ENCODE results near the gene FARS2. TPM values are rescaled to one million over a fixed set of nuclear protein-coding genes. Genes with fewer than 3 reads are reported as not detected.

Gene FARS2
- total and polyA plus RNA-seq, 2 donors (not counting 1 experiment from before 2014, with no cell fraction given), result 11.0 to 18.5 TPM

DNA sequence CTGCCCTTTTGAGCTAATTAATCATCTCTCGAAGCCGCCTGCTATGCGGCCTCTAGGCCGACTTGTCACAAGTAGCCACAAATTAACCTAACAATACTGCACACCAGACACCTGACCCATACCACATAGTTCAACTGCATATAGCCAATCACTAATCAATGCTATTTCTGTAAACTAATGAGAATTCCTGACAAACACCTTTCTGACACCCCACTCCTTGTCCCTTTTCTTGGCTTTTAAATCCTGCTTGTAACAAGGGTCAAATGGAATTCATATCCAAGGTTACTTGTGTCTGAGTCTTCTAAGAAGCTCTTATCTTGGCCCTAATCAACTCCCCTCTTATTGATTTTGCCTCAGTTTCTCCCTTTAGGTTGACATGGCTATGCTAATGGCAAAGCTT, 379.3 kb downstream of the FARS2 start:
- Histone ChIP-seq H3K36me3 (ENCODE audit: control insufficient read depth, insufficient read depth, low read length) (no peaks in the 10 kb centered on the region), H3K9me3 (ENCODE audit: control insufficient read depth, insufficient read depth, low read depth, low read length) (no peaks in the 10 kb centered on the region), H3K79me2 (ENCODE audit: control insufficient read depth, insufficient read depth, low read length) (no peaks in the 10 kb centered on the region), H3K4me2 (ENCODE audit: extremely low read depth, insufficient read depth, low read length) (no peak overlapping the region), H3K9ac (ENCODE audit: insufficient read depth, low read length) (no peak overlapping the region), H3K27ac (ENCODE audit: insufficient read depth, low read length) (no peak overlapping the region), H4K20me1 (ENCODE audit: control insufficient read depth, extremely low read depth, insufficient read depth, low read length) (no peaks in the 10 kb centered on the region), H3K4me3 (replicated peaks in 1 of 4; ENCODE audit: control extremely low read depth in 1 of 4, insufficient read depth in 1 of 4, low read depth in 3 of 4, low read length in 4 of 4) (no peak overlapping the region), H2AFZ (ENCODE audit: low read length) (no peak overlapping the region), H3K27me3 (ENCODE audit: control insufficient read depth, insufficient read depth, low read length) (no peaks in the 10 kb centered on the region), H3K4me1 (ENCODE audit: control insufficient read depth, extremely low read depth, insufficient read depth, low read length) (no peaks in the 10 kb centered on the region)
- DNase-seq (ENCODE audit: low read depth in 2 of 2), result no peak
- TF ChIP-seq EZH2 (IDR thresholded peaks at IDR 0.05; ENCODE audit: low read length, missing control alignments), result no peak
- TF ChIP-seq, protein P1, sequence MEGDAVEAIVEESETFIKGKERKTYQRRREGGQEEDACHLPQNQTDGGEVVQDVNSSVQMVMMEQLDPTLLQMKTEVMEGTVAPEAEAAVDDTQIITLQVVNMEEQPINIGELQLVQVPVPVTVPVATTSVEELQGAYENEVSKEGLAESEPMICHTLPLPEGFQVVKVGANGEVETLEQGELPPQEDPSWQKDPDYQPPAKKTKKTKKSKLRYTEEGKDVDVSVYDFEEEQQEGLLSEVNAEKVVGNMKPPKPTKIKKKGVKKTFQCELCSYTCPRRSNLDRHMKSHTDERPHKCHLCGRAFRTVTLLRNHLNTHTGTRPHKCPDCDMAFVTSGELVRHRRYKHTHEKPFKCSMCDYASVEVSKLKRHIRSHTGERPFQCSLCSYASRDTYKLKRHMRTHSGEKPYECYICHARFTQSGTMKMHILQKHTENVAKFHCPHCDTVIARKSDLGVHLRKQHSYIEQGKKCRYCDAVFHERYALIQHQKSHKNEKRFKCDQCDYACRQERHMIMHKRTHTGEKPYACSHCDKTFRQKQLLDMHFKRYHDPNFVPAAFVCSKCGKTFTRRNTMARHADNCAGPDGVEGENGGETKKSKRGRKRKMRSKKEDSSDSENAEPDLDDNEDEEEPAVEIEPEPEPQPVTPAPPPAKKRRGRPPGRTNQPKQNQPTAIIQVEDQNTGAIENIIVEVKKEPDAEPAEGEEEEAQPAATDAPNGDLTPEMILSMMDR (conservative IDR thresholded peaks at IDR 0.05 in 1 of 2, IDR thresholded peaks at IDR 0.05 in 1 of 2; ENCODE audit: low read depth in 1 of 2, low read length in 2 of 2), result no peak

DNA sequence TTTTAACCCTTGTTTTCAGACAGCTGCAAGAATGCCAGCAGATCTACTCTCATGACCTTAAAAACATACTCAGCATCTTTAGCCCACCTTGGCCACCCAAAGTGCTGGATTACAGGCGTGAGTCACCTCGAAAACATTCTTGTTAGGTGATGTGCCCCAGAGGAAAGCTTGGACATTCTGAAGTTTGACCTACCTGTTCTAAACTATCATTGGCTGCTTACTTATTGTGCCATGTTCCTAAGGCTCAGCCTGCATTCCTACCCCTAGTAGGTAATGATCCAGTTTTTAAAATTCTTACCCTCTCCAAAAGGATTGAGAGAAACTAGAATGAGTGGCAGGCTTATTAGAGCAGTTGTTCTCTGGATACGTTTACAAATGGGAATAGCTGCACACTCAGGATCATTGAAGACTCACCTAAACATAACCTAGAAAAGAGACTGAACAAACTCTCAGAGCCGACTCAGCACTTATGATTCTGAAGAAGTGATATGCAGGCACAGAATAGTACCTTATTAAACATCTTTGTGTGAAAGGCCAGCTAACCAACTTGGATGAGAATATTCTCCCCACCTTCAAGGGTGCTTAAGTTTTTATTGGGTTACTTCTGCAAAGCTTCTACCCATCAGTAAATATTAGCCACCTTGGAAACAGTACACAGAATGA, 383.3 kb downstream of the FARS2 start:
- TF ChIP-seq EZH2 (IDR thresholded peaks at IDR 0.05; ENCODE audit: low read length, missing control alignments), result no peak
- TF ChIP-seq, protein P1 (conservative IDR thresholded peaks at IDR 0.05 in 1 of 2, IDR thresholded peaks at IDR 0.05 in 1 of 2; ENCODE audit: low read depth in 1 of 2, low read length in 2 of 2), result no peak
- Histone ChIP-seq H3K27me3 (ENCODE audit: control insufficient read depth, insufficient read depth, low read length) (no peaks in the 10 kb centered on the region), H3K4me1 (ENCODE audit: control insufficient read depth, extremely low read depth, insufficient read depth, low read length) (no peaks in the 10 kb centered on the region), H3K36me3 (ENCODE audit: control insufficient read depth, insufficient read depth, low read length) (no peaks in the 10 kb centered on the region), H3K4me2 (ENCODE audit: extremely low read depth, insufficient read depth, low read length) (no peak overlapping the region), H3K9me3 (ENCODE audit: control insufficient read depth, insufficient read depth, low read depth, low read length) (no peaks in the 10 kb centered on the region), H2AFZ (ENCODE audit: low read length) (no peak overlapping the region), H4K20me1 (ENCODE audit: control insufficient read depth, extremely low read depth, insufficient read depth, low read length) (no peaks in the 10 kb centered on the region), H3K27ac (ENCODE audit: insufficient read depth, low read length) (no peak overlapping the region), H3K4me3 (replicated peaks in 1 of 4; ENCODE audit: control extremely low read depth in 1 of 4, insufficient read depth in 1 of 4, low read depth in 3 of 4, low read length in 4 of 4) (no peak overlapping the region), H3K79me2 (ENCODE audit: control insufficient read depth, insufficient read depth, low read length) (no peaks in the 10 kb centered on the region), H3K9ac (ENCODE audit: insufficient read depth, low read length) (no peak overlapping the region)
- DNase-seq (ENCODE audit: low read depth in 2 of 2), result no peak

DNA sequence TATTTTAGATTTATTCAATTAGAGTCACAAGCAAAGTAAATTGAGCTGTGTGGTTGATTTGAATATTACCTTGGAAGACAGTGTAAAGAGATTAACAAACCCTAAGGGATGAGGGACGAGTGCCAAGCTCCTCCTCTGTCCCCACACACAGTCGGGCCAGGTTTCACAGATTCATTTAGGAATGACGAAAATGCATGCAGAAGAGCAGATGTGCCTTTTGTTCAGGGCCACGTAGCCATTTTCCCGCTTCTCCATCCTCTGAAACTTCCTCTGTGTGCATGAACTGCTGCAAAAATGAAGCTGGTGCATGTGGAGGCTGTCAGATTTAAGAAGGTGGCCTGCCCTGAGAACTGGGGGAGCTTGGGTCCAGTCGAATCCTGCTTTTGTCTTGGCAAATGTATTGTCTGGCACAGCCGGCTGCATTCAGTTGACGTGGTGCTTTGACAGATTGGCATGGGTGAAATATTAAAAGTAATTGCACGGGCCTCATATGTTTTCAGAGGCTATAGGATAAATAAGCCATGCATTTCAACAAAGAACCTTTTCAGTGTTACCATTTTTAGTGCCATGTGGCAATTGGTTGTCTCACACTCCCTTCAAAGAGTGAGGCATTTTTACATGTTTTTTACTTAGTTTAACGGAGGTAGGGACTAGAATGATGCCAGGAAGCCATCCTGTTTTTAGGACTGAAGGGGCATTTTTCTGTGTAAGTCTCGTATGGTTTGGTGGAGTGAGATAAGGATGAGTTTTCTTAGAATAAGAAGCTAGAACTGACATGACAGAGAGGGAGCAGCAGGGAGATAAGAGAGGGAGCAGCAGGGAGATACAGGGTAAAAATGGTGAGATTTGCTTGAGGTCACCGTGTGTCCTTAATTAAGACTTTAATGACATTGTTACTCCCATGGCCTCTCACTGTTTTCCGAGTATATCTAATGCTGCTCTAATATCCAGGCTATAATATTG, 384.3 kb downstream of the FARS2 start:
- DNase-seq (ENCODE audit: low read depth in 2 of 2), result no peak
- Histone ChIP-seq H3K4me3 (replicated peaks in 1 of 4; ENCODE audit: control extremely low read depth in 1 of 4, insufficient read depth in 1 of 4, low read depth in 3 of 4, low read length in 4 of 4) (no peak overlapping the region), H2AFZ (ENCODE audit: low read length) (no peak overlapping the region), H3K36me3 (ENCODE audit: control insufficient read depth, insufficient read depth, low read length) (no peaks in the 10 kb centered on the region), H3K4me2 (ENCODE audit: extremely low read depth, insufficient read depth, low read length) (no peak overlapping the region), H3K9me3 (ENCODE audit: control insufficient read depth, insufficient read depth, low read depth, low read length) (no peaks in the 10 kb centered on the region), H3K79me2 (ENCODE audit: control insufficient read depth, insufficient read depth, low read length) (no peaks in the 10 kb centered on the region), H3K4me1 (ENCODE audit: control insufficient read depth, extremely low read depth, insufficient read depth, low read length) (no peaks in the 10 kb centered on the region), H3K27me3 (ENCODE audit: control insufficient read depth, insufficient read depth, low read length) (no peaks in the 10 kb centered on the region), H4K20me1 (ENCODE audit: control insufficient read depth, extremely low read depth, insufficient read depth, low read length) (no peaks in the 10 kb centered on the region), H3K9ac (ENCODE audit: insufficient read depth, low read length) (no peak overlapping the region), H3K27ac (ENCODE audit: insufficient read depth, low read length) (no peak overlapping the region)
- TF ChIP-seq, protein P1 (conservative IDR thresholded peaks at IDR 0.05 in 1 of 2, IDR thresholded peaks at IDR 0.05 in 1 of 2; ENCODE audit: low read depth in 1 of 2, low read length in 2 of 2), result no peak
- TF ChIP-seq EZH2 (IDR thresholded peaks at IDR 0.05; ENCODE audit: low read length, missing control alignments), result no peak

Measured in fibroblast of lung (primary cell).